ENCODE measurements around the gene CSF2. TPM values are rescaled to one million over a fixed set of nuclear protein-coding genes. Genes with fewer than 3 reads are reported as not detected.

The CSF2 gene
- total and polyA plus RNA-seq, 2 of the 4 experiments (the other 2 are of a cell fraction) = 0.31 TPM; not detected in 1

DNA sequence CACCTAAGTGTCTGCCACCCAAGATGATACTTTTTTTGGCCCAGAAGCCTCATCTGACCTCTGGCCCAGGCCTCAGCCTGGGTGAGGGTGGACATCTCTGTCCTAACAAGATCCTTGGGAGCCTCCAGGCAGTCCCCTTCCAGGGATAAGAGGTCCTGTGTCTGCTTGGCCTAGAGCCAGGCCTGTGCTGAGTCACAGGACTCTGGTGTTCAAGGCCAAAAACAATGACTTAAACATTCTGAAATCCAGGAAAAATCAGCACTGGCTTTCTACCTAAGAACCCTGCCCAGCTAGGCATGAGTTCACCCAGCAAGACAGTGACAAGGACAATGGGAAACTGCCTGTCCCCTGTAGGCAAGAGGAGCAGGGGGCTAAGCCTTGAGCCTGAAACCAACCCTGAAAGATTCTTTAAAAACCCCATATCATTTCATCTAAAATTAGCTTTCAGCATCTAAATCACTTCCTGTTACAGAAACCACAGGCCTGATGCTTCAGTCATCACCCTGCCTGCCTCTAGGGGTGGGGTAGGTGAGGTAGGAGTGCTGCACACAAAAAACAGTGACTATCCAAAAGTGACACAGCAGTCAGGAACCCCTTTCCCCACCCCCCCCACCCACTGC is 29.9 kb downstream of the CSF2 start:
- Histone ChIP-seq H2AK5ac (ENCODE audit: low read depth, low read length) (peak overlapping the region; percentile 95), H2BK15ac (ENCODE audit: low read depth, low read length) (peak overlapping the region; percentile 96), H3K14ac (replicated peaks; ENCODE audit: low read depth, low read length) (peak overlapping the region; percentile 92), H3K9ac (ENCODE audit: low read depth, low read length) (no peak overlapping the region), H2AK9ac (replicated peaks; ENCODE audit: low read depth, low read length, poor library complexity) (peak overlapping the region; percentile 93), H3K4ac (ENCODE audit: low read depth, low read length) (peak overlapping the region; percentile 99), H3K9me1 (ENCODE audit: insufficient read depth, low read length) (peaks cover 32% of the 10 kb centered on the region), H4K91ac (ENCODE audit: insufficient read depth, low read depth, low read length) (peak overlapping the region; percentile 96), H3K9me3 (ENCODE audit: control insufficient read depth, insufficient read depth, low read length) (no peaks in the 10 kb centered on the region), H3K56ac (ENCODE audit: extremely low read depth, insufficient read depth, low read length) (peak overlapping the region; percentile 97), H3K18ac (ENCODE audit: low read depth, low read length) (peak overlapping the region; percentile 98), H3K4me1 (ENCODE audit: control insufficient read depth, insufficient read depth, low read length) (peaks cover 24% of the 10 kb centered on the region), H2AFZ (replicated peaks; ENCODE audit: low read length, poor library complexity) (peak overlapping the region; percentile 86), H3K36me3 (ENCODE audit: control insufficient read depth, insufficient read depth, low read length) (no peaks in the 10 kb centered on the region), H3K23ac (ENCODE audit: low read depth, low read length) (peak overlapping the region; percentile 96), H3K4me2 (ENCODE audit: low read depth, low read length) (peak overlapping the region; percentile 68), H3K27ac (ENCODE audit: insufficient read depth, low read length) (peak overlapping the region; percentile 92), H3K4me3 (ENCODE audit: insufficient read depth, low read depth, low read length) (no peak overlapping the region), H2BK20ac (ENCODE audit: low read depth, low read length) (peak overlapping the region; percentile 100), H4K20me1 (ENCODE audit: insufficient read depth, low read length) (no peaks in the 10 kb centered on the region), H3K27me3 (ENCODE audit: control insufficient read depth, insufficient read depth, low read length) (no peaks in the 10 kb centered on the region), H2BK120ac (ENCODE audit: low read depth, low read length) (peak overlapping the region; percentile 100), H4K8ac (ENCODE audit: low read depth in 2 of 2, low read length in 2 of 2) (peak overlapping the region; percentile 58 to 97), H3K79me1 (ENCODE audit: low read depth in 1 of 2, low read length in 2 of 2) (no peaks in the 10 kb centered on the region), H4K5ac (ENCODE audit: low read depth, low read length) (peak overlapping the region; percentile 94), H2BK5ac (ENCODE audit: low read depth, low read length, poor library complexity, severe bottlenecking) (peak overlapping the region; percentile 94)
- POLR2A ChIA-PET (ENCODE audit: unreplicated experiment) = no interaction called here
- CTCF ChIA-PET = no interaction called here
- BruUV-seq (replicated peaks) = no TSS peak
- peak; percentile 78 for ATAC-seq (ENCODE audit: low read depth)
- intact Hi-C loops (cut with micrococcal nuclease) (no loop called here), in situ Hi-C loops (cut with MboI; ENCODE audit: low sequenced_read_pairs) (no loop called here), dilution Hi-C loops (cut with HindIII; ENCODE audit: low sequenced_read_pairs, unreplicated experiment) (no loop called here)
- peak; percentile 96 for DNase-seq
- TF ChIP-seq RCOR1 (IDR thresholded peaks at IDR 0.05; ENCODE audit: insufficient replicate concordance, low read length) = no peak
- no peak for TF ChIP-seq CTCF (conservative IDR thresholded peaks at IDR 0.05; ENCODE audit: low read depth, low read length)
- TF ChIP-seq POLR2A (IDR thresholded peaks at IDR 0.05; ENCODE audit: low read depth, low read length) = 0 out of 2 replicates have a peak, but pooled peaks have one; percentile 30
- peak; percentile 67; the same call in 1 of the 2 replicates for TF ChIP-seq NFE2L2 (IDR thresholded peaks at IDR 0.05; ENCODE audit: low read depth, low read length)
- TF ChIP-seq MAZ (IDR thresholded peaks at IDR 0.05; ENCODE audit: borderline replicate concordance, low read depth, low read length) = peak; percentile 49; the same call in 1 of the 2 replicates
- TF ChIP-seq FOS (IDR thresholded peaks at IDR 0.05; ENCODE audit: low read depth, low read length) = peak; percentile 45; the same call in 1 of the 2 replicates
